Measurements from ENCODE around the gene CLBA1. TPM values are rescaled to one million over a fixed set of nuclear protein-coding genes. Genes with fewer than 3 reads are reported as not detected.

Gene CLBA1
- total and polyA plus RNA-seq, 2 donors (not counting 1 experiment from before 2014, with no cell fraction given): 0.63 to 5.5 TPM

DNA sequence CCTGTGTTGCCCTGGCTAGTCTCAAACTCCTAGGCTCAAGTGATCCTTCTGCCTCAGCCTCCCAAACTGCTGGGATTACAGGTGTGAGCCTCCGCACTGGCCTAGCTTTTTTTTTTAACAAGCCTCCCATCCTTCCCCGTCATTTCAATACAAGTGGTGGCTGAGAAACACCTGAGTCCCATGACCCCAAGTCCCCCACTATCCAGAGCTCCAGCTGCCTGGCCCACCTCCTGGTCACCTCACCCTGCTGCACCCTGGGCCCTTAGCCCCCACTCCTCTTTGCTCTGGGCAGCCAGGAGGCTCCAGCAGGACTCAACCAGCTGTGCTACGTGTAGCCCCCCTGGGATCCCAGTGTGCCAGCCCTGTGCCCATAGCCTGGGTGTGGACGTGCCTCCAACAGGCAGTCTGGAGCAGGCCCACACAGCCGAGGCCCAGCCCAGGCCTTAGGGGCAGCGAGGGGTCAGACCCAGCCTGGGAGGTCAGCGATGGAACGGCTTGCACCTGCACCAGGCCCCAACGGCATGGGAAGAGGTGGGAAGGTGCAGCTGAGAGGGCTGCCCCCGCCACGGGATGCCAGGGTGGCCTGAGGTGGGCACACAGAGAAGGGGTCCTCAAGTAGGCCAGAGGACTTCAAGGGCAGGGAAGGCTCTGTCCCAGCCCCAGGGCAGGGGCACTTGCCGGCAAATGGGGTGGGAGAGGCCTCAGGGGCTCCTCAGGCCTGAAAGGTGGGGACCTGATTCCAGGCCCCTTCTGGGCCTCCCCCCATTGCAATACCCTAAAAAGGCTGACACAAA is 13.9 kb upstream of the CLBA1 start:
- ChIA-PET POLR2A (interaction anchor here (0.6 to 1.0 kb wide), 2 partner anchors 74 to 325 kb away, joined by 4 to 6 read pairs; no protein-coding TSS in a partner anchor), CTCF (interaction anchor here (0.6 to 6.7 kb wide), 3 partner anchors 10 to 73 kb away, joined by 3 to 132 read pairs (median 3); no protein-coding TSS in a partner anchor)
- no peaks in the 10 kb centered on the region for H3K36me3 ChIP-seq (replicated peaks in 1 of 2; ENCODE audit: control extremely low read depth in 1 of 2, control insufficient read depth in 1 of 2, extremely low read depth in 1 of 2, insufficient read depth in 2 of 2, low read length in 1 of 2)
- no peak overlapping the region for H2AFZ ChIP-seq (ENCODE audit: insufficient read depth, low read depth, low read length, poor library complexity, severe bottlenecking)
- Mint-ChIP-seq H3K27me3 (peaks cover 23% of the 10 kb centered on the region), H3K9me3 (ENCODE audit: insufficient read depth) (no peaks in the 10 kb centered on the region), H3K4me1 (peaks cover 23% of the 10 kb centered on the region), H3K27ac (no peak overlapping the region), H3K4me3 (no peak overlapping the region)
- 88% methylated on average over 11 of the region's 12 CpGs for WGBS (ENCODE audit: insufficient coverage)
- DNase-seq (no peak), ATAC-seq (ENCODE audit: low read depth) (no peak)
- intact Hi-C loops (cut with micrococcal nuclease): no loop called here
- no peak overlapping the region for H3K4me2 ChIP-seq (replicated peaks; ENCODE audit: low read depth, low read length, poor library complexity, severe bottlenecking)
- H3K27ac ChIP-seq (ENCODE audit: low read length in 2 of 2): no peak overlapping the region
- no peaks in the 10 kb centered on the region for H3K79me2 ChIP-seq (ENCODE audit: control insufficient read depth, insufficient read depth, low read length)
- peaks cover 24 to 31% of the 10 kb centered on the region in 2 donors for H3K4me1 ChIP-seq (ENCODE audit: control insufficient read depth in 2 of 2, insufficient read depth in 2 of 2, low read length in 2 of 2)
- TF ChIP-seq, protein P1, sequence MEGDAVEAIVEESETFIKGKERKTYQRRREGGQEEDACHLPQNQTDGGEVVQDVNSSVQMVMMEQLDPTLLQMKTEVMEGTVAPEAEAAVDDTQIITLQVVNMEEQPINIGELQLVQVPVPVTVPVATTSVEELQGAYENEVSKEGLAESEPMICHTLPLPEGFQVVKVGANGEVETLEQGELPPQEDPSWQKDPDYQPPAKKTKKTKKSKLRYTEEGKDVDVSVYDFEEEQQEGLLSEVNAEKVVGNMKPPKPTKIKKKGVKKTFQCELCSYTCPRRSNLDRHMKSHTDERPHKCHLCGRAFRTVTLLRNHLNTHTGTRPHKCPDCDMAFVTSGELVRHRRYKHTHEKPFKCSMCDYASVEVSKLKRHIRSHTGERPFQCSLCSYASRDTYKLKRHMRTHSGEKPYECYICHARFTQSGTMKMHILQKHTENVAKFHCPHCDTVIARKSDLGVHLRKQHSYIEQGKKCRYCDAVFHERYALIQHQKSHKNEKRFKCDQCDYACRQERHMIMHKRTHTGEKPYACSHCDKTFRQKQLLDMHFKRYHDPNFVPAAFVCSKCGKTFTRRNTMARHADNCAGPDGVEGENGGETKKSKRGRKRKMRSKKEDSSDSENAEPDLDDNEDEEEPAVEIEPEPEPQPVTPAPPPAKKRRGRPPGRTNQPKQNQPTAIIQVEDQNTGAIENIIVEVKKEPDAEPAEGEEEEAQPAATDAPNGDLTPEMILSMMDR (IDR thresholded peaks at IDR 0.05): no peak
- no peak for TF ChIP-seq EZH2 (IDR thresholded peaks at IDR 0.05; ENCODE audit: borderline replicate concordance, insufficient read depth, low read depth, low read length, poor library complexity, severe bottlenecking)
- no peak overlapping the region for H3K9ac ChIP-seq (ENCODE audit: low read length)
- peaks cover 0 to 40% (median 16%) of the 10 kb centered on the region in 4 experiments for H3K27me3 ChIP-seq (replicated peaks in 1 of 4; ENCODE audit: control extremely low read depth in 1 of 4, control insufficient read depth in 3 of 4, insufficient read depth in 4 of 4, low read length in 3 of 4)
- peaks cover 0 to 13% (median 0%) of the 10 kb centered on the region in 3 donors for H3K9me3 ChIP-seq (ENCODE audit: control extremely low read depth in 1 of 3, control insufficient read depth in 2 of 3, insufficient read depth in 1 of 3, low read length in 2 of 3)
- no peak overlapping the region for H3K4me3 ChIP-seq (ENCODE audit: control extremely low read depth in 1 of 5, extremely low read depth in 1 of 5, insufficient read depth in 1 of 5, low read depth in 2 of 5, low read length in 4 of 5)
- H4K20me1 ChIP-seq (ENCODE audit: control insufficient read depth, insufficient read depth, low read length, poor library complexity, severe bottlenecking): no peaks in the 10 kb centered on the region

Data from B cell (primary cell).